Activated naive CD8-positive, alpha-beta T cell treated with anti-CD3 and anti-CD28 coated beads, Interleukin-2, amount 50 U/mL, for 24 hours (primary cell): ENCODE data around the gene EDN3.

ENCODE experiments used
- ATAC-seq: fragments of 150-1000 bp; cut with Tn5 transposase; one replicate; pipeline ENCODE4 v1.10.0; 2021
- DNase-seq: peaks from one replicate; pipeline ENCODE4 v3.0.0; 2021
- H3K27ac Mint-ChIP-seq: one replicate; pipeline ENCODE4 v1.8.0; 2021; ENCODE audit warnings: mild to moderate bottlenecking, mixed read lengths
- H3K27me3 Mint-ChIP-seq: one replicate; pipeline ENCODE4 v1.8.0; 2021; ENCODE audit warnings: mixed read lengths
- H3K36me3 Mint-ChIP-seq: one replicate; pipeline ENCODE4 v1.8.0; 2021; ENCODE audit warnings: low read depth, mixed read lengths
- H3K4me1 Mint-ChIP-seq: one replicate; pipeline ENCODE4 v1.8.0; 2021; ENCODE audit warnings: mixed read lengths
- H3K4me3 Mint-ChIP-seq: one replicate; pipeline ENCODE4 v1.8.0; 2021; ENCODE audit warnings: mild to moderate bottlenecking, moderate library complexity, mixed read lengths
- H3K9me3 Mint-ChIP-seq: one replicate; pipeline ENCODE4 v1.8.0; 2021; ENCODE audit warnings: mixed read lengths

EDN3 gene

DNA sequence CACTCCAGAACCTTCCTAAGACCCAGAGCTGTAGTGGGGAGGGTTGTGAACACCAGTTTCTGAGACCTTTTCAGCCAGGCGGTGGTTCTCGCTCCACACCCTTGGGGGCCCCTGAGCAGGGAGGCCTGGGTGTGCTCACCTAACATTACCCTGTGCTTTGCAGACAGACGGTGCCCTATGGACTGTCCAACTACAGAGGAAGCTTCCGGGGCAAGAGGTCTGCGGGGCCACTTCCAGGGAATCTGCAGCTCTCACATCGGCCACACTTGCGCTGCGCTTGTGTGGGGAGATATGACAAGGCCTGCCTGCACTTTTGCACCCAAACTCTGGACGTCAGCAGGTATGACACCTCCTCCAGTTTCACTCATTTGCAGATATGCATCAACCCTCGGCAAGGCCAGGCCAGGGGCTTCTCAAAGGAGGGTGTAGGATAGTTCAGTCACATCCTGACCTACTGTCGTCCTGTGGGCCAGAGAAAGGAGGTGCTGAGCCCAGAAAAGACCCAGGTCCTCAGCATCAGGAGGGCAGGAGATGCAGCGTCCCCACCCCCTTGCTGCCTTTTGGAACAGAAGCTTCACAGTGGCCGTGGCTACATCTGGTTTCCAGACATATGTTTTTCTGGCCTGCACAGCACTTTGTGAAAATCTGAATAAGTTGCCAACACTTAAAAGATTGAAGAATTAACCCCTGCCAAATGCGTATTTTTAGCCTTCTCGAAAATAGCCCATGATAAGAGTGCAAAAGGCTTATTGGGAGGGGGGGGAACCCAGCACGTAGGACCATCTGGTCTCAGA lies 20.6 kb downstream of the EDN3 start:
- H3K4me3 Mint-ChIP-seq = no peak overlapping the region
- H3K9me3 Mint-ChIP-seq = no peaks in the 10 kb centered on the region
- DNase-seq = no peak
- H3K27ac Mint-ChIP-seq = no peak overlapping the region
- no peaks in the 10 kb centered on the region for H3K27me3 Mint-ChIP-seq
- no peaks in the 10 kb centered on the region for H3K4me1 Mint-ChIP-seq
- no peaks in the 10 kb centered on the region for H3K36me3 Mint-ChIP-seq
- ATAC-seq = no peak

DNA sequence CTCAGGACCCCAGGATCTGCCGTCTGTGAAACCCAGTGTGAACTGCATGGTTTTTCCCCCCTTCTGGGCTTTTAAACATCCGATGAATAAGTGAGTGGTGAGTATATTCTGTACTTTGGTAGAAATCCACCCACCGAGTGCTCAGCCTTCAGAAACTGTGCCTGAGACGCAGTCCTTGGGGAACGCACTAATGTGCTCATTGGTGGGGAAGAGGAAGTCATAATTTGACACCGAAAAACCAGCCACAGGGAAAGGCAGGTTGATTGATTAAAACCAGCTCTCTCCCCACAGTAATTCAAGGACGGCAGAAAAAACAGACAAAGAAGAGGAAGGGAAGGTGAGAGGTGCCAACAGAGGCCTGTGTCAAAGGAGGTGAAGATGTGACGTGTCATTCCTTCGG lies 21.7 kb downstream of the EDN3 start:
- H3K9me3 Mint-ChIP-seq = no peaks in the 10 kb centered on the region

DNA sequence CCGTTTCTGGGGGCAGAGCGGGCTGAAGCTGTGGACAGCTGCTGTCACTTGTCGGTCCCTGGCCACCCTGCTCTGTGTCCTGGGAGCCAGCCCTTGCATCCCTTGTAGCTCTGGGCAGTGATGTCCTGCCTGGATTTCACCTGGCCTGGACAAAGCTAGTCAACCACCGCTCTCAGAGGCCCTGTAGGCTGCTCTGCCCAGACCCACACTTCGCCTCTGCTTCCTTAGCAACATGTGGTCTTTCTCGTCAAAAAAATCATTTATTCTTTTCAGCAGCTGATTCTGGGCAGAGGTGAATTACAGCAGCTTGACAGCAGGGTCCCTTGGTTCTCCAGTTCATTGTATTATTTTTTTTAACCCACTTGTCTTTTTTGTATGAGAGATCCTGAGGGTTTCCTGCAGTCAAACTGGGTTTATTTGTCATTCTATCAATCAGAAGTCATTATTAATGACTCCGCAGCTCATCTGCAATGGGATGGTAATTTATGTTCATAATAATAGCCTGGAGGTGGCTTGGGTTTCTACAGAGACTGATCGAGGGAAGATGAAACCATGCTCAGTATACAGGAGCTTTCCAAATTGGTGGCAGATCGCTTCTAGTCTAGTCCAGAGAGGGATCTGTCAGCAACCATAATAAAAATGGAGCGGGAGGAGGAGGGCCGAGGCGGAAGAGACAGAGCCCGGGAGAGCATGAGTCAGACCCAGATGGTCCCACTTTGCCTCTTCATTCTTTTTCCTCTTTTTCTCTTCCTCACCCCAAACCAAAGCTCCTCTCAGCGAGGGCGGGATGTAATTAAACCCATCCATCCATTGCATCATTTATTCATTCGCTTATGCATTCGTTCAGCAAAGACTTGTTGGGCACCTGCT lies 22.4 kb downstream of the EDN3 start:
- H3K27me3 Mint-ChIP-seq = no peaks in the 10 kb centered on the region
- H3K36me3 Mint-ChIP-seq = no peaks in the 10 kb centered on the region
- no peak overlapping the region for H3K27ac Mint-ChIP-seq
- no peak overlapping the region for H3K4me3 Mint-ChIP-seq
- no peaks in the 10 kb centered on the region for H3K9me3 Mint-ChIP-seq
- no peaks in the 10 kb centered on the region for H3K4me1 Mint-ChIP-seq
- ATAC-seq (no peak), DNase-seq (no peak)

More for the DNA sequence above, 21.7 kb downstream of the EDN3 start:
- ATAC-seq (no peak), DNase-seq (no peak)
- no peak overlapping the region for H3K4me3 Mint-ChIP-seq
- no peaks in the 10 kb centered on the region for H3K4me1 Mint-ChIP-seq
- no peaks in the 10 kb centered on the region for H3K36me3 Mint-ChIP-seq
- no peaks in the 10 kb centered on the region for H3K27me3 Mint-ChIP-seq
- H3K27ac Mint-ChIP-seq = no peak overlapping the region

DNA sequence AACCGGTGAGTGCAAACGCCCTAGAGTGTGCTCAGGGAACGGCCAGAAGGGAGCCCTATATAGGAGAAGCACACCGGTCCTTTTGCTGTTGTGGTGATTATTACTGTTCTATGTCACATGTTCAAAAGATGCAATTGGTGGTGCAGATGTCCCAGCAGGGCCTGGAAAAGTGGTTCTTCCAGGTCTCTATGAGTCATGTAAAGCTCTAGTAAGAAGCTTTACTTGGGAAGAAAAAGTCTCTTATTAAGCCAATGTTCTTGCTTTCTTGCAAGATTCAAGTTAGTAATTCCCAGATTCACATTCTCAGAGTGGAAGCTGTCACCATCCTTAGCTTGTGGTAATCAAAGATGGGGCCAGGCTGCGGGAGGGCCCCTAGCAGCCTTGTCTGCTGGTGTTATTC lies 23.3 kb downstream of the EDN3 start:
- H3K4me1 Mint-ChIP-seq = no peaks in the 10 kb centered on the region
- H3K9me3 Mint-ChIP-seq = no peaks in the 10 kb centered on the region
- H3K36me3 Mint-ChIP-seq = no peaks in the 10 kb centered on the region
- H3K27me3 Mint-ChIP-seq = no peaks in the 10 kb centered on the region
- no peak overlapping the region for H3K4me3 Mint-ChIP-seq
- ATAC-seq (no peak), DNase-seq (no peak)
- H3K27ac Mint-ChIP-seq = no peak overlapping the region

DNA sequence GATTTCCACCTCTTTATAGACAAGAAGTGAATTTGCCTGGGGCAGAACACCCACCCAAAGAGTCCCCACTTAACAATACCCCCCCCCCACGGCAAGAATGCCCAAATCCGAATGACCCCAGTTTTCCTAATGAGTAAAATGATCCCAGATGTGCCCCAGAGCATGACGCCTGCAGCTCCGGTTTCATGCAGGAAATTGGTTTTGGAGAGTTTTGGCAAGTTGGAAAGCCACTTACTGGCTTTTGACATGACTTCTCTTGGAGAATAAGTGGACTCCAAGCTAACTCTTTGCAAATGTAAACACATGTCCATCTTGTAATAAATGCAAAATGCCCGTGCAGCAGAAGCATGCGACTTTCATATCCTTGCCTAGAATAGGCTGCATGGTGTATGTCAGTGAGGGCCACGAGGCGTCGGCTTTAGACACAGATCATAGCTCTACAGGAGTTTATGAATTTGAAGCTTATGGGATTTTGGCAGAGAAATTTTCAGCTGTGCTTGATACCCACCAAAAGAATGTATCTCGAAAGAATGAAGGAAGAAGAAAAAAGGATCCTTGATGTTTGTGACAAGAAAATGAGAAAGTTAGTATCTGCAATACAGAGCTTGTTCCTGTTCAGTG lies 24.2 kb downstream of the EDN3 start:
- no peak for DNase-seq

DNA sequence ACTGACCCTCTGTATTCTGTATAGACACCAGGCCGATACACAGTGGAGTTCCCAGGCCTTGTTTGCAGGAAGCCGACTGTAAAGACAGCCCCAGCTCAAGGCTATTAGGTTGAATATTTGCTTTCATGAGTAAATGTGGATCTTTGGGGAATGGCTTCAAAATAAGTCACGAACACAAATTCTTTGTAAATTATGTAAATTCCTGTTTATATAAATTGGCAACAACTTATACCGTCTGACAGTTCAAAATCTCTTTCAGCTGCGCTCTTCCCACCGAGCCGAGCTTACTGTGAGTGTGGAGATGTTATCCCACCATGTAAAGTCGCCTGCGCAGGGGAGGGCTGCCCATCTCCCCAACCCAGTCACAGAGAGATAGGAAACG lies 24.7 kb downstream of the EDN3 start:
- Mint-ChIP-seq H3K4me3 (no peak overlapping the region), H3K27ac (no peak overlapping the region), H3K4me1 (no peaks in the 10 kb centered on the region), H3K36me3 (no peaks in the 10 kb centered on the region), H3K9me3 (no peaks in the 10 kb centered on the region), H3K27me3 (no peaks in the 10 kb centered on the region)
- ATAC-seq (no peak), DNase-seq (no peak)

More for the DNA sequence above, 24.2 kb downstream of the EDN3 start:
- Mint-ChIP-seq H3K9me3 (no peaks in the 10 kb centered on the region), H3K27me3 (no peaks in the 10 kb centered on the region), H3K36me3 (no peaks in the 10 kb centered on the region), H3K4me3 (no peak overlapping the region), H3K27ac (no peak overlapping the region), H3K4me1 (no peaks in the 10 kb centered on the region)
- ATAC-seq = no peak

DNA sequence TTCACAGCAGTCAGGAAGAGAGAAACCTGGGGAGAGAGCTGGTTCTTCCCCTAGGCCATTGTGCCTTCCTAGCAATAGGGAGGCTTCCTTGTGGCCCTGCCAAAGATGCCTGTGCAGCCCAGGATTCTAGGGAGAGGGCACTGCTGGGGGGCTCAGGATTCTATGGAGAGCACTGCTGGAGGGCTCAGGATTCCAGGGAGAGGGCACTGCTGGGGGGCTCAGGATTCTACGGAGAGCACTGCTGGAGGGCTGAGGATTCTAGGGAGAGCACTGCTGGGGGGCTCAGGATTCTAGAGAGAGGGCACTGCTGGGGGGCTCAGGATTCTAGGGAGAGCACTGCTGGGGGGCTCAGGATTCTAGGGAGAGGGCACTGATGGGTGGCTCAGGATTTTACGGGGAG lies 25.8 kb downstream of the EDN3 start:
- Mint-ChIP-seq H3K9me3 (no peaks in the 10 kb centered on the region), H3K4me1 (no peaks in the 10 kb centered on the region), H3K27ac (no peak overlapping the region), H3K4me3 (no peak overlapping the region), H3K36me3 (no peaks in the 10 kb centered on the region), H3K27me3 (no peaks in the 10 kb centered on the region)
- DNase-seq = no peak
- ATAC-seq = no peak

DNA sequence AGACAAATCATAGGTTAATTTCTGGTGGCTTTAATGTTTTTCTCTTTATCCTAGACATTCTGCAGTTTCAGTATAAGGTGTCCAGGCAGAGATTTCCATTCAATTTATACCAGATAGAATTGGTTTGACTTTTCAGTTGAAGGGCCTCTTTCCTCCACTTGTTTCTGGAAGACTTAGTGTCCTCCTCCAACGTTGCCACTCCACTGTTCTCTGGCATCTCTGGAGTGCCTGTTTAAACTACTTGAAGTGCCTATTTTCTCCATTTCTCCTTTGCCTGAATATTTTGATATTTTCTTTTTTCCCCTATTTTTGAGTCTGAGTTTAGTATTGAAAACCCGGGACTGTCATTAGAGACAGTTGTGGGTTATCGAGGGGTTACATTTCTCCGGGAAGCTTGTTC lies 27.7 kb downstream of the EDN3 start:
- H3K27me3 Mint-ChIP-seq = no peaks in the 10 kb centered on the region
- H3K9me3 Mint-ChIP-seq = no peaks in the 10 kb centered on the region
- H3K36me3 Mint-ChIP-seq = no peaks in the 10 kb centered on the region
- DNase-seq (no peak), ATAC-seq (no peak)
- H3K4me3 Mint-ChIP-seq = no peak overlapping the region
- H3K4me1 Mint-ChIP-seq = no peaks in the 10 kb centered on the region
- H3K27ac Mint-ChIP-seq = no peak overlapping the region

DNA sequence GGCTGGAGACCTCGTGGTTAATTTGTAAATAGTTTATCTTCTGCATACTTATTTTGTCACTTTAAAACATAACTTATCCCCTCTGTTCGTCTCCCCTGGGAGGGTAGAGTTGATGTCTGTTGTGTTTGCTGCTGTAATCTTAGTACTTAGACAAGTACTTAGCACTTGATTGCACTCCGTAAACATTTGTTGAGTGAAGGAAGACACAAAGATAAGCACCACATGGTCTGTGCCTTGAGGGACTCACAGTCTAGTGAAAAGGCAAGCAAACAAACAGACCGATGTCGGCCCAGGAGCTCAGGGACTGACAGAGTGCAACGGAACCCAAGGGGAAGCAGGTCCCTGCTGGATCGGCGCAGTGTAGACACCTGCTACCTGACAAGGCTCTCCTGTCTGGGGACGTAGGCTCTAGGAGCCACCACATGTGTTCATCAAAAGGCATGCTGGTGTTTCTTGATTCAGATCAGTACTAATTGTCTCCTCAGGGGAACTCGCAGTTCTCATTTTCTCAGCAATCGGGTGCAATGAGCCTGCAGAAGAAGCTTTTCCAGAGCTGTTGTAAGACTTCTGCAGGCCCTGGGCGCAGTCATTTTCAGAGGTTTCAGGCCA lies 31.4 kb downstream of the EDN3 start:
- no peak overlapping the region for H3K27ac Mint-ChIP-seq
- no peaks in the 10 kb centered on the region for H3K27me3 Mint-ChIP-seq
- no peak overlapping the region for H3K4me3 Mint-ChIP-seq
- H3K9me3 Mint-ChIP-seq = no peaks in the 10 kb centered on the region
- no peaks in the 10 kb centered on the region for H3K36me3 Mint-ChIP-seq
- DNase-seq (no peak), ATAC-seq (no peak)
- no peaks in the 10 kb centered on the region for H3K4me1 Mint-ChIP-seq

DNA sequence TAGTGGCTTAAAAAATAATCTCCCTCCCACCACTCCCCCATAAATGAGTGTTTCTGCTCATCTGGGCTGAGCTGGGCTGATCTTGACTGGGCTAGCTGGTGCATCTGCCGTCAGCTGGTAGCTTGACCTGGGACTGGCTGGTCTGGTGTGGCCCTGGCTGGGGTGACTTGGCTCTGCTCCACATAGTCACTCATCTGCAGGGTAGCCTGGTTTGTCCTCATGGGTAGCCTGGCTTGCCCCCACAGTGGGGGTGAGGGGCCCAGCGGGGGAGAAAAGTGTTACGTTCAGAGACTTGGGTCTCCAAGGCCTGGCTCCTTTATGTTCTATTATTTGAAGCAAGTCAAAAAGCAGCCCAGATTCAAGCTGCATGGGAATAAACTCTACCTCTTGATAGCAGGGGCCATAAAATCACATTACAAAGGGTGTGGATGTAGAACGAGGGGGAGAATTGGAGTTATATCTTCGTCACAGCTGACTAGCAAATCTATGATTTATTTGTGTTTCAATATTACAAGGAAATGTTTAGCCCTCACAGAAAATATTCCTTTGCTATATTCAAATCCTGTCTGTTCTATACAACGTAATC lies 32.9 kb downstream of the EDN3 start:
- Mint-ChIP-seq H3K9me3 (no peaks in the 10 kb centered on the region), H3K4me1 (no peaks in the 10 kb centered on the region), H3K27me3 (no peaks in the 10 kb centered on the region), H3K36me3 (no peaks in the 10 kb centered on the region), H3K4me3 (no peak overlapping the region), H3K27ac (no peak overlapping the region)
- DNase-seq = no peak
- no peak for ATAC-seq

DNA sequence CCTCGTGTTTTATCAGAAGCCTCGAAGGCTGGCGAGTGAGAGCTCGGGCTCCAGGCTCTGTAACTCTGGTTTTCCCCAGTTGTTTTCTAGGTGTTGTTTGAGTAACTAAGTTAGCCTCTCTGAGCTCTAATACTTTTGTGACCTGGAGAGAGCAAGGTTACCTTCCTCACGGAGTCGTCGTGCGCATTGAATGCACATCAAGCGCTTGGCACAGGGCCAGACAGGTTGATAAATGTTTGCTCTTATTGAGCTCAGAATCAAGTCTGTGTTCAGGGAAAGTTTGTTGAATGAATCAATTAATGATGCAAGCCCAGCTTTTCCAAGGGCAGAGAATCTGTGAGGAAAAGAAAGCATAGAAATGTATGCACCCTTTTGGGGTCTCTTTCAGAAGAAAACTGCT lies 33.5 kb downstream of the EDN3 start:
- DNase-seq (no peak), ATAC-seq (no peak)
- Mint-ChIP-seq H3K4me1 (no peaks in the 10 kb centered on the region), H3K27me3 (no peaks in the 10 kb centered on the region), H3K27ac (no peak overlapping the region), H3K36me3 (no peaks in the 10 kb centered on the region), H3K9me3 (no peaks in the 10 kb centered on the region), H3K4me3 (no peak overlapping the region)

DNA sequence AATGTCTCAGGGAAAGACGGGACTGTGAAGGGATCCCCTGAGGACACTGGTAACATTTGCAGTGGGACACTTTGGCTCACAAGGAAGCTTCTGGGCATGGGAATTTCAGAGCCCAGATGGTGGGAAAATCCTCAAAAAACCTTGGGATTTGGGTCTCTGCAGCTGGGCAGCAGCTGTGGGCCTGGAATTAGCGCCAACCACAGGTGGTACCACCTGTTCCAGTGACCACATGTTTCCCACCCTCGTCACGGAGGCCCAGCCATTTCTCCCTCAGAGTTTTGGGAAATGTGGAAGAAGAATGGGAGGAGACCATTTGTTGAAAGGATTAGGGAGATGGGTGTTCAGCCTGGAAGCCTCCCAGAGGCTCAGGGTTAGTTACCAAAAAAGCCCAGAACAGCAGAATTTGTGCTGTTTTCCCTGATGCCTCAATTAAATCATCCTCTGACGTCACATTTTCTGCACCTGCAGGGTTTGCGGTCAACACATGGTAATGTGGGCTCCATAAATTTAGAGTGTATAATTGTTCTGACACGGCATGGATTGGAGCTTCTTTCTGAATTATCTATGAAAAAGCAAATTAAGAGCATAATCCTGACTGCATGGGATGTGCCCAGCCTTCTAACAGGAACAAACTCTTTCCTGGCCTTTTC lies 34.4 kb downstream of the EDN3 start:
- ATAC-seq (no peak), DNase-seq (no peak)
- Mint-ChIP-seq H3K27me3 (no peaks in the 10 kb centered on the region), H3K4me3 (no peak overlapping the region), H3K4me1 (no peaks in the 10 kb centered on the region), H3K9me3 (no peaks in the 10 kb centered on the region), H3K36me3 (no peaks in the 10 kb centered on the region), H3K27ac (no peak overlapping the region)

DNA sequence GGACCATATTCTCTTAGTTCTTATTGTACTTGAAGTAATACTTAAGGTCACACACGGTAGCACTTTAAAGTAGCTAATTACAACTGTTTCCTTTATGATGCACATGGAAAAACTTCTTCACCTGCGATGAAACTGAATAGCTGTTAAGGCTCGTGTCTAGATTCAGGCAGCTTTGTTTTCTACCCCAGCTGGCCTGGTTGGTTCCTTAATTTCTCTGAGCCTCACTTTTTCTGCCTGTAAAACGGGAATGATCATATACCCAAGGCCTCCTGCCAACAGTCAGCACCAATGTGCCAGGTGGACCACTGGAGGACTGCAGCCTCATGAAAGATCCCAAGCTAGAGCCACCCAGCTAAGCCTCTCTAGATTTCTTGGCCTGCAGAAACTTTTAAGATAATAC lies 35.0 kb downstream of the EDN3 start:
- no peak overlapping the region for H3K4me3 Mint-ChIP-seq

DNA sequence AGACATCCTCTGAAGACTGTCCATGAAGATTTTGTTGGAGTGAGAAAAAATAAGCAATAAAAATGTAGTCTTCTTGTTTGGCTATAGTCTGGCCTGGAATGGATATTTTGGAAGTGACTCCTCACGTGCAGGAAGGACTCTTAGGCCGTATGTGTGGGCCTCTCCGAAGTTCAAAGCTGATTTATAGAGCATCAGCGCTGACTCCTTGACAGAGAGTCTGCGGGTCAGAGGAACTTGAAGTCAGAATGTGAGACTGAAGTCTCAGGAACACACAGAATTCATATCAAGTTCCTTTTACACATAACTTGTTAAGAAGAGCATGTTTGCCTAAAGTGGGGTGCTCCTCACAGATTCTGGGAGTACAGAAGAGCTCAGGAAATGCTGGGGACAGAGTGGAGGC lies 36.1 kb downstream of the EDN3 start:
- Mint-ChIP-seq H3K9me3 (no peaks in the 10 kb centered on the region), H3K4me3 (no peak overlapping the region), H3K36me3 (no peaks in the 10 kb centered on the region), H3K27ac (no peak overlapping the region), H3K27me3 (no peaks in the 10 kb centered on the region), H3K4me1 (no peaks in the 10 kb centered on the region)
- DNase-seq (no peak), ATAC-seq (no peak)

More for the DNA sequence above, 35.0 kb downstream of the EDN3 start:
- no peak for ATAC-seq
- Mint-ChIP-seq H3K9me3 (no peaks in the 10 kb centered on the region), H3K27me3 (no peaks in the 10 kb centered on the region), H3K4me1 (no peaks in the 10 kb centered on the region), H3K36me3 (no peaks in the 10 kb centered on the region), H3K27ac (no peak overlapping the region)
- no peak for DNase-seq
